ENCODE data around the gene SF3B5. TPM values are rescaled to one million over a fixed set of nuclear protein-coding genes. Genes with fewer than 3 reads are reported as not detected.

The SF3B5 gene
- total RNA-seq = 71.0 and 83.9 TPM in 2 replicates

DNA sequence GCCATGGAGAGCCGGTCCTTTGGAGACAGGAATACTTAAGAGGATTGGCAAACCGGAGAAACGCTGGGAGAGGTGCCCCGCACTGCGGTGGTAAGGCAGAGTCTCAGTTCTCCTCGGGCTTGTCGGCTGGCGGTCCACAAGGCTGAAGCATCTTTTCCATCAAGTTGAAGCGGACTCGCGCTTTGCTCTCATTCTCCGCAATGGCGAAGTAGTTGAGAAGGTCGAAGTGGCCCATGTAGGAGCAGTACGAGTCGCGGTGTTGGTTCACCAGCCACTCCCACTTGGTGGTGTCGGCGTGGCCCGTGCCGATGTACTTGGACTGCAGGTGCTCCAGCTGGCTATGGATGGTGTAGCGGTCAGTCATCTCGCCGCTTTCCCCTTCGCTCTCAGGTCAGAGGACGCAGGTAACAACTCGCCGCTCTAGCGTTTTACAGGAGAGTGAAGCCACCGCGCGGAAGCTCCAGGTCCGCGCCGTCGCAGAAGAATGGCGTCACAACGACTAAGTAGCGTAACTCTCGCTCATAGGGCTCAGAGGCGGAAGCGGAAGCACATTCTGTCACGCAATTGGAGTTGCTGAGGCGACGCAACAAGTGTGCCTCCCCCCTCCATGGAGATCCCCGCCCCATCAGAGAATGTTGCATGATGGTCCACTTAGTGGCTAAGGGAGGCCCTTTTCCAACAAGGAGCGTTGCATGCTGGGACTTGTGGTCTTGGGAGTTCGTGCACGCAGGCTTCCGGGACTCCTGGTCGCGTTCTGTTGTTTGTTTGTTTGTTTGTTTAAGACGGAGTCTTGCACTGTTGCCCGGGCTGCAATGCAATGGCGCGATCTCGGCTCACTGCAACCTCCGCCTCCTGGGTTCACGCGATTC is at the start of gene SF3B5:
Gene SF3B5 (minus strand): TSS at position 440 of the 869 bp plus-strand sequence. CDS start 76 bp downstream, at position 364.

Other genes starting within 250 kb of the SF3B5 start
- gene ZC2HC1B, start 231.1 kb downstream of the SF3B5 start, total RNA-seq = not detected in 2 replicates
- 7.1 and 8.1 TPM in 2 replicates for gene PLAGL1, start 87.3 kb downstream of the SF3B5 start, total RNA-seq
- 5.7 and 16.4 TPM in 2 replicates for gene STX11, start 54.9 kb upstream of the SF3B5 start, total RNA-seq
- gene UTRN, start 189.8 kb upstream of the SF3B5 start, total RNA-seq = 197 and 529 TPM in 2 replicates